Right ventricle myocardium inferior (tissue), 1 donor: Measurements from ENCODE around the gene SMYD2. TPM values are rescaled to one million over a fixed set of nuclear protein-coding genes. Genes with fewer than 3 reads are reported as not detected.

Experiments
- ATAC-seq: fragments of 200-7000 bp; cut with Tn5 transposase; one replicate; pipeline ENCODE4 v1.9.1; 2020; ENCODE audit warnings: mild to moderate bottlenecking, moderate library complexity
- DNase-seq: peaks from one replicate; pipeline ENCODE4 v3.0.0; 2021; ENCODE audit errors: missing footprints
- intact Hi-C: fragments of 100-400 bp; cut with DNase I; formaldehyde crosslinking; loops from one replicate; pipeline ENCODE4 v1.11.0; 2022
- total RNA-seq: library from RNA; stranded (reverse); fragmentation: NEBNext Ultra II Directional; extraction: Animal tissue kit (Norgen Biotek cat#: 25700); gene quantifications from one replicate; pipeline ENCODE4 v1.2.1, GENCODE V29; 2021
- donor health status: DM: no; HTN: yes; CAD: no; lungs with severe emphysema.

The SMYD2 gene
- total RNA-seq, 1 donor from 2014 or later, result 205 TPM

- intact Hi-C loops, result no loop called here
- DNase-seq (no peak), ATAC-seq (no peak)
These were observed 11.4 kb downstream of the SMYD2 start for GRCh38 chr1:214292322-214292721.

- DNase-seq (no peak), ATAC-seq (no peak)
- intact Hi-C loops, result no loop called here
These were observed 15.0 kb downstream of the SMYD2 start for GRCh38 chr1:214295934-214296333.

GRCh38 chr1:214296860-214297745 lies 16.1 kb downstream of the SMYD2 start:
- DNase-seq (no peak), ATAC-seq (peak; percentile 50)
- intact Hi-C loops, result no loop called here

DNA sequence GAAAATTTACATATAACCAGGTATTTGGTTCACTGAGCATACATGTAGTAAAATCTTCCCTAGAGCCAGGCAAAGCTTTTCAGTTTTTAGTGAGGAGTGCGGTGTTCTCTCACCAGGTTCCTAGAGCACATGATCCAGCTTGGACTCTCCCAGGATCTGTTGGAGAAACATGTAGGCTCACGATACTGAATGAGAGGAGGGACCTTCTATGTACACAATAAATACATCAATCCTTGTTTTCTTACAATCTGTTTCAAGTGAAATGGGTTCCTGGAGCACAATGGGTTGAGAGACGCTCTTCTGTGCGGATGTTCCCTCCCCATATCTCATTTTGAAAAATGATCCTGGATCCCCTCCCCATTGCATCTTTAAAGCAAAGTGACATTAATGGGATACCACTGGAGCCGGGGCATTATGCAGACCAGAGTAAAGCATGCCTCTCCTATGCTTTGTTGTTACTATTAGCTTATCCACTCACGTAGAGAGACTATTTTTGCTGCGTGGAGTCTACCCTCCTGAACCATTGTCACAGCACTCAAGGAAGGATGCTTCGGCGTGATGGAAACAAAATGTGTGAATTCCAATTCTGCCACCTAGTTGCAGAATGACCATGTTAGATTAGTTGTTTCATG lies 19.3 kb downstream of the SMYD2 start:
- DNase-seq (no peak), ATAC-seq (no peak)
- intact Hi-C loops, result no loop called here

DNA sequence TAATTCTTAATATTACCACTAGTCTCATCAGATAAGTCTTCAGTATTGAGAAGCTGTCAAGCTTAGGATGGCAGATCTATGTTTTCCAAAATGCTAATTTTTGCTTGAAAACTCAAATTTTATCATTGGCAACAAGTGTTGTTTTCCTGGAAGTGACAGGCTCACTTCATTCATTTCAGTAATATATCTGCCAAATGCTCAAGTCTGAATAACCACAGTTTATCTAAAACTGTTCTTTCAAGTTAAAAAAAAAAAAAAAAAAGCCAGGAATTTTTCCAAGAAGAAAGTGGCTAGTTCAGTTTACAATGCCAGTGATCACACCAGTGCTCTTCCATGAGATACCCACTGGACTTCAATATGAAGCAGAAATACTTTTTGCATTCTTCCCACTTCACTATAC lies 20.6 kb downstream of the SMYD2 start:
- DNase-seq, result no peak
- ATAC-seq, result no peak
- intact Hi-C loops, result no loop called here

- intact Hi-C loops, result no loop called here
- DNase-seq (no peak), ATAC-seq (no peak)
These were observed 22.4 kb downstream of the SMYD2 start for GRCh38 chr1:214303141-214303930.

- DNase-seq (no peak), ATAC-seq (no peak)
- intact Hi-C loops, result no loop called here
These were observed 24.3 kb downstream of the SMYD2 start for GRCh38 chr1:214305164-214305751.

DNA sequence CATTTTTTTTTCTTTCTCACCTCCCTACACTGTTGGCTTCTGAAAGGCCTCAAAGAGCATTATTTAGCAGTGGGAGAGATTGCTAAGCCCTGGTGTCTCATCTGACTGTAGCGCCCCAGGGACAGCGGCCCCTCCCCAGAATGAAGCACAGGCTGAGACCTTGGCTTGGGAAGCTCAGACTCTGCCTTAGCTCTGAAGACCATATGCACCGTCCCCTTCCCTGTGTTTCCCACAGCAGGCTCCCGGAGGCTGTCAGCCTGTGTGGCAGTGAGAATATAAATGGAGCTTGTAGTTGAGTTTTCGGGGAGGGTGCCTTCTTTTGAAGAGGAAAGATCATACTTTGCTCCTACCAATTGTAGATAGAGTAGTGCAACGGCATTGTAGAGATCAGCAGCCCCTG lies 25.3 kb downstream of the SMYD2 start:
- DNase-seq, result no peak
- no peak for ATAC-seq
- intact Hi-C loops, result no loop called here

DNA sequence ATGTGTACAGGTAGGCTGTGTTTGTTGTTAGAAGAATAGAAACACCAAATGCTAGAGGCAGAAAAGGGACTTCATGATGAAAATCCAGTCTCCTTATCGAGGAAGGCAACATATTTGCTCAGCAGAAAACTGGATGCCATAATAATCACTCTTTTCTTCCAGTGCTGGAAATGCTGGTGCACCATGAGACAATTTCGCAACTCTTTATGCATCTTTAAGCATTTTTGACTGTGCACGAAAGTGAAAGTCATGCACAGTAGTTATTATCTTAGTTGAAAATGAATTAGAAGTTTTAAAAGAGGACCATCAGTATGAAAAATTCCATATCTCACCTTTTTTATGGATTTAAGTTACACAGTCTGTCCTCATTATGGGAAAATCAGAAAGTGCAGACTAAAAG lies 29.1 kb downstream of the SMYD2 start:
- intact Hi-C loops, result no loop called here
- no peak for DNase-seq
- ATAC-seq, result no peak

- intact Hi-C loops, result no loop called here
- DNase-seq, result no peak
- ATAC-seq, result no peak
These were observed 30.1 kb downstream of the SMYD2 start for GRCh38 chr1:214310777-214311690.

DNA sequence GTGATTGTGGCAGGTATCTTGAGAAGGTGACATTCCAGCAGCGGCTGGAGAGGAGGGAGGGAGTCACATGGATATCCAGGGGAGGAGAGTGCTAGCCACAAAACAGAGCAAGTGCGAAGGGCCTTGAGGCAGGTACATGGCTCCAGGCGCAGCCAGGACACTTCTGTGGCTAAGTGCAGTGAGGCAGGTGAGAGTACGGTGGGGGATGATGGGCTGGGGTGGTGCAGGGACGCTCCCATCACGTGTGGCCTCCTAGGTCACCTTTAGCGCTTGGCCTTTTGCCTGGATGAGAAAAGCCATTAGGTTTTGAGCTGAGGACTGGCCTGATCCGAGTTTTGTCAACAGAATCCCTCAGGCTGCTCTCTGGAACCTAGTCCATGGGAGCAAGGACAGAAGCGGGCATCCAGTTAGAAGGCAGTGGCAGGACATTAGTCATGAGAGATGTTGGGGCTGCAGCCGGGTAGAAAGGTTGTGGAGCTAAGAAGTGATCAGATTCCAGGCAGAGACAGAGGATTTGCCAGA lies 31.6 kb downstream of the SMYD2 start:
- ATAC-seq (peak; percentile 48), DNase-seq (no peak)
- intact Hi-C loops, result no loop called here

DNA sequence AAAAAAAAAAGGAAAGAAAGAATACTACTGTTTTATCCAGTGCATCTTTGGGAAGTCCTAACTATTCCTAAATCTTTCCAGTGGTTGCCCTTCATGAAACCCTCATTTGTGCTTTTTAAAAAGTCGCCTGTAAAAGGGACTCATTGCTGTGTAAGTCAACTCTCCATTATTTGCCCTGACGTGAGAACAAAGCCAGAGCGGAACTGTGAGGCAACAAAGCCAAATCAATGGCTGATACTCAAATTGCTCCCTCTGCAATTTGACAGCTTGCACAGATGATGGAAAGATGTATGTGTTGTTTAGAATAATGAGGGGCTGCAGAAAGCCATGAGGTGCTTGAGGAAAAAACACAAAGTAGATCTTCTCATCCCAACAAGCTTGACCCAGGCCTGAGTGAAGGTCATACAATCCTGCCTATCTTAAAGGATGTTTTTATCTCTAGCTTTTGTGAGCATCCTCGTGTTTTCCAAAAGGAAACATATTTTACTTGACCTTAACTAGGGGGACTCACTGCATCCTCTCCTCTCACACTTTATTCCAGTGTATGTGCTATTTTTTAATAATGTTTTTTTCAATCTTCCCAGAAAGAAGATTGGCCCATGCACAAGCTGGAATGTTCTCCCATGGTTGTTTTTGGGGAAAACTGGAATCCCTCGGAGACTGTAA lies 33.4 kb downstream of the SMYD2 start:
- ATAC-seq, result no peak
- no peak for DNase-seq
- intact Hi-C loops, result no loop called here

- intact Hi-C loops, result loop anchor here (5.0 kb wide), 1 partner anchor 34 kb away; the partner anchor contains the start of gene SMYD2
- ATAC-seq (peak; percentile 68), DNase-seq (no peak)
These were observed 35.6 kb downstream of the SMYD2 start for GRCh38 chr1:214316593-214316992.

- intact Hi-C loops, result loop anchor here (5.0 kb wide), 1 partner anchor 35 kb away; the partner anchor contains the start of gene SMYD2
- DNase-seq (no peak), ATAC-seq (no peak)
These were observed 36.3 kb downstream of the SMYD2 start for GRCh38 chr1:214317300-214317699.

- DNase-seq (no peak), ATAC-seq (no peak)
- intact Hi-C loops, result loop anchor here (5.0 kb wide), 1 partner anchor 35 kb away; the partner anchor contains the start of gene SMYD2
These were observed 36.8 kb downstream of the SMYD2 start for GRCh38 chr1:214317734-214318133.

GRCh38 chr1:214318356-214318755 lies 37.4 kb downstream of the SMYD2 start:
- ATAC-seq (no peak), DNase-seq (no peak)
- intact Hi-C loops, result loop anchor here (5.0 kb wide), 1 partner anchor 36 kb away; the partner anchor contains the start of gene SMYD2
